Astrocyte of the hippocampus (primary cell): Measurements from ENCODE around the gene NET1.
A peak's percentile ranks its signal among the peaks of the same experiment; 100 is the strongest.
"Not testable (repeated sequence)": the region's sequence is repeated elsewhere in the genome, so short reads cannot be mapped to it uniquely, and the experiment has no call there.

Experiments
- DNase-seq: peaks from one replicate; pipeline ENCODE4 v3.0.0; 2011; ENCODE audit warnings: low read depth, low spot score

The NET1 gene

DNA sequence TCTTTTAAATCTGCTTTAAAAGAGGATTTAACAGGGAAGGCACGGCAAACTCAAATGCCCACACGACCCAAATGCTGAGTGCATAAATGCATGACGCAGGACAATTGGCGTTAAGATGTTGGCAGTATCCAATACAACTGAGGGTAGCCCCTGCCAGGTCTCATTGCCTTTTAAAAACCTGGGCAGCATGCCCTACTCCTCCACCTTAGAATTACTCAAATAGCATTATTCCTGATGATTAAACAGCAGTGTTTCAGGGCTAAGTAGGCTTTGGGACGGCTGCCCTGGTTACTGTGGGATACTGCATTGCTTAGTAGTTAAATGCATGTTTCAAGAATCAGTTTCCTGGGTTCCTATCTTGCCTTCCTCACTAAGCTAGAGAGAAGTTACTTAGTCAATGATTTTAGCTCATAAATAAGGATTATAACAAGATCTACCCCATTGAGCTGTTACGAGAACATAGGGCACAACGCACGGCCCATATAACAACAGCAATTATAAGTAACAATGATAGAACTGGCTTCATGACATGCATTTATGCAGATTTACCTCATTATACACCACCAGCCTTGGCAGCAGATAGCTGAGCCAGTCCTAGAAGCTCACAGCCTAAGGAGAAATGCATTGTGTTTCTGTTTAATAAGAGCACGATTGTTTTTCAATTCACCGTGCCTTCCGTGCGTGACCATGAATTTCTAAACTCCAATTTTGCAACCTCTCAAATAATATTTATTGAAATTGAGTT lies 15.6 kb upstream of the NET1 start:
- DNase-seq, result peak; percentile 85

DNA sequence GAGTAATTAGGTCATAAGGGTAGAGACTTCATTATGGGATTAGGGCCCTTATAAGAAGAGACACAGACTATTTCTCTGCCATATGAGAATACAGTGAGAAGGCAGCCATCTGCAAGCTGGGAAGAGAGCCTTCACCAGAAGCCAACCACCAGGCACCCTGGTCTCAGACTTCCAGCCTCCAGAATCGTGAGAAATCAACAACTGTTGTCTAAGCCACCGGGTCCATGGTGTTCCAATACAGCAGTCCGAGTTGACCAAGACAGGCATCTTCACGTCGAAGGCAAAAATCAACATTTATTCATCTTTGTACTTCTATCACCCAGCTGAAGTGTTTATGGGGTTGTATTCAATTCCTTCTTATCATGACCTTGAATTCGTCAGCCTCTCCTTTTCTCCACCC lies 13.0 kb upstream of the NET1 start:
- no peak for DNase-seq

DNA sequence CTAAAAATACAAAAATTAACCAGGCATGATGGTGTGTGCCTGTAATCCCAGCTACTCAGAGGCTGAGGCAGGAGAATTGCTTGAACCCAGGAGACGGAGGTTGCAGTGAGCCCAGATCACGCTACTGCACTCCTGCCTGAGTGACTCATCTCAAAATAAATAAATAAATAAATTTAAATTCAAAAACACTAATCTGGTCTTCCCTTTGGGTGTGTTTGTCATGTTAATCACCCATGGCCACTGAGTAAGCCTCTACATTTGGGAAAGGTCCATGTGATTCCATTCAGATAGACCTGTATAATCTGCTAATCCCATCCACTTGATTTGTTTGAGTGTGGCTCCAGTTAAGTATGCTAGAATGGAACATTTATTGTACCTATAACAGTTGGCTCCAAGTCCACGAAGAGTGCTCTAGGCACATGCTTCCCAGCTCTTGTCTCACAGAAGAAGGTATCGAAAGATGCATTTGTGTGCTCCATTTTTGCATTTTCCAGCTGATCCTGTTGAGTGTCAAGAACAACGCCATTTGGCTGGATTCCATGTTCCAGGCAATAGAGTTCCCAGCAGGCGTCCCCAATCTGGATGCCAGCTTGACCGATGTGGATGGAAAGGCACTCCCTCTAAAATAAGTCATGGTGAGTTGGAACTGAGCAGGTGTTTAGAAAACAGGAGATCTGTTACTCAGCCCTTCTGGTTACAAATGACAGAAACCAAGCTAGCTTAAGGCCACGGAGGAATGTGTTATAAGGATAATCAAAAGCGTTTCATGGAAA lies 11.7 kb upstream of the NET1 start:
- DNase-seq, result no peak

DNA sequence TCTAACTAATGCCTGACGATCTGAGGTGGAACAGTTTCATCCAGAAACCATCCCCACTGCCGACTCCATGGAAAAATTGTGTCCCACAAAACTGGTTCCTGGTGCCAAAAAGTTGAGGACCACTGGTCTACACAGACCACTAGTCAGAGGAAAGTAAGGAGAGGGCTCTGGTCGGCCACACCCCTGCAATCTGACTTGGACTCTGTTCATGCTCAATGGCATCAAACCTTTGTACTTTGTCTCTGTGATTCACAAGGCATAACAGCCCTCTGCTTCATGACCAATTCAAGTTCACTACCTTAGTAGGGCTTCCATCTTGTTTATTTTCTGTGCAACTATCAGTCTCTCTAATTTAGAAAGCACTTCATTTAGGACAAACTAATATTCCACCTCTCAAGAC lies 9.6 kb upstream of the NET1 start:
- no peak for DNase-seq

DNA sequence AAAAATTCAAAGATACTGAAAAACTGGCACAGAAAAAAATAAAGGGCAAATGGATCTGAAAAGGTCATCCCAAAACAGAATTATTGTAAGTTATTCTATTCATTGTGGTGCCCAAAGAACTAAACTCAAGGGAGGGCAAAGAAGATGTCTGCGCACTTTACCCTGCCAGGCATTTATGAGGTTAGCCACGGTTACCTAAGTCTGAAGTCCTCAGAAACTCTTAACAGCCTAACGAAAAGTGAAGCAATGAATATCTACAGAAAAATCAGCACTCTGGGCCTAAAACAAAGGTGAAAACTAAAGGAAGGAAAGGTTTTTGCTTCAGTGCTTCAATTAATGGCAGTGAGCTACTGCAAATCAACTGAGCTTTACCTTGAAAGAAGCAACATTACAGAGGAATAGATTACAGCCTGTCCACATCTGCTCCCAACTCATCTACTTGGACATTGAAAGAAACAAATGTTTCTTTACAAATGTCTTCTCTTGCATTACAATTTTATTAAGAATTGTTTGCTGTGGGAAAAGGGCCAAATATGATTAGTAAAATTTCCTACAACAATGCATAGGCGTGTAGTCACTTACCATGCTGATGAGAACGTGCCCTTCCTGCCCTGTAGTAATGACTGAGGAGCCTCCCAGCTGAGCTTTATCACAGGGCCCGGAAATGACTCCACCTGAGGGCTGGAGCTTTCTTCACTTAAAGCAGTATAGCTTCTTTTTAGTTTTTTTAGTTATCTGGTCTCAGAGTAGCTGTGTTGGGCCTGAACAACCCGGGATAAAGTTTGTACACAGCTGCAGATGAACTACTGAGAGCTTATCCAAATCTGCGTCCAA lies 7.9 kb upstream of the NET1 start, which contains the start of gene TUBAL3:
TSS of gene TUBAL3 (minus strand) at position 621 of the 834 bp plus-strand sequence. CDS start at position 585, 36 bp downstream.
- DNase-seq, result no peak

DNA sequence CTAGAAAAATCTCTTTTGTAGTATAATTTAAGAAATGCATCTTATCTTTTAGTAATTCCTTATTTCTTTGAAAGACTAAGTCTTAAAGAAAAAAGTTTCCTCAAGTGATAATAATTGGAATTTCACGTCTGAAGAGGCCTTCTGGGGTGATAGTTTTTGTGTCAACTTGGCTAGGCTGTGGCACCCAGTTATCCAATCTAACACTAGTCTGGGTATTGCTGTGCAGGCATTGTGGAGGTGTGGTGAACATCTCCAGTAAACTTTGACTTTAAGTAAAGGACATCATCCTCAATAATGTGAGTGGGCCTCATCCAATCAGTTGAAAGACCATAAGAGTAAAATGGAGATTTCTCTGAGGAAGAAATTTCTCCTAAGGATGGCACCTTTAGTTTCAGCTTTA lies 5.4 kb upstream of the NET1 start:
- DNase-seq, result no peak

DNA sequence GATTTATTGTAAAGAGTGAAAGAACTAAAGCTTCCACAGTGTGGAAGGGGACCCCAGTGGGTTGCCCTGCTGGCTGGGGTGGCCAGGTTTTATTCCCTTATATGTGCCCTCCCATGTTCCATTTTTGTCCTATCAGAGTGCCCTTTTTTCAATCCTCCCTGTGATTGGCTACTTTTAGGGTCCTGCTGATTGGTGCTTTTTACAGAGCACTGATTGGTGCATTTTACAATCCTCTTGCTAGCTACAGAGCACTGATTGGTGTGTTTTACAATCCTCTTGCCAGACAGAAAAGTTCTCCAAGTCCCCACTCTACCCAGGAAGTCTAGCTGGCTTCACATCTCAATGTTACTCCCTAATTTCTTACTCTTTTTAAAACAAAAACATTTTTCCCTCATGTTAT lies 1.6 kb upstream of the NET1 start:
- not testable (repeated sequence) for DNase-seq

DNA sequence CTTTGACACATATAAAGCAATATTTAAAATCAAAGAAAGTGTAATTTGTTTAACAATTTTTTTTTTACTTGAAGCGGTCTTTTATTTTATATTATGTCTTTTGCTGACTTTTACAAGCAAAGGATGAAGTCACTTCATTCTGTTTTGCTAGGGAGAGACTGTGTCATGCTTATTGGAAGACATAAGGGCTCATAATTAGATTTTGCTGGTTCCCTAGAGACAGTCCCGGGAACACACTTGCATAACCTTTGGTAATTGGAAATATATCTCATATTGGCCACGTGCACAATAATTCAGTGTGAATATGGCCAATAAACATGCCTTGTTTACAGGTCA lies 448 bp upstream of the NET1 start:
- DNase-seq, result no peak

DNA sequence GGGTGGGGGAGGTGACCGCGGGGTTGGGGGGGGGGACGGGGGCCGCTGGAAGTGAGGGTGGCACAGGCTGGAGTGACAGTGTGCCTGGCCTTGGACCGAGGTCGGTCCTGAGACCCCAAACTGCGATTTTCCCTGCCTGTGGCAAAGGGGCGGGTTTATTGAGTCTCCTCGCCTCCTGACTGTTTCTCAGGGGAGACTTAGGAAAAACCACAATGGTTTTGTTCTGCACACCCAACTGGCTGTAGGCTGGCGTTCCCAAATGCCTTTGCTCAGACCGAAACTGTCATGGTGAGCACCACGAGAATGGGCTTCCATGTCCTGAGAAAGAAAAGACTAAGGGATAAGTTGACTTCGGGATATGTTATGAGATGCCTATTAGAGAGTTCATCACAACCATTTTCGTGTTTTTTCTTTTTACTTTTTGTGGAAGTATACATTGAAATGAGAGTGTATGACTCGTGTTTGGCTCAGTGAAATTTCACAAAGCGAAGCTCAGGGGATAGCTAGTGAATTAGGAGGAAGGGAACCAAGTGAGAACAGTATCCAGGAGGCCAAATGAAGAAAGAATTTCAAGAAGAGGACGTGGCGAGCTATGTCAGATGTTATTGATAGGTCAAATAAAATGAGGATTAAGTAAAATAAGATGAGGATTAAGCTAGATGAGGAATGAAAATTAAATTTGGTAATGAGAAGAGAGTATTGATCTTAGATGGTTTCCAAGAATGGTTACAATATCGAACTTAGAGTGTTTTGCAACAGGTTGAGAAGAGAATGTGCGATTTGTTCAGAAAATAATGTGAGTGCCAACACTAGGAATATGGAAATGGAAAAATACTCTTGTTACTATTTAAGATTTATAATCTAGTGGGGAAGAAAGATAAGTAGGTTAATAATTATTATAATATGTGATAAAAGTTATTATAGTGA lies 918 bp downstream of the NET1 start:
- DNase-seq, result peak; percentile 62

DNA sequence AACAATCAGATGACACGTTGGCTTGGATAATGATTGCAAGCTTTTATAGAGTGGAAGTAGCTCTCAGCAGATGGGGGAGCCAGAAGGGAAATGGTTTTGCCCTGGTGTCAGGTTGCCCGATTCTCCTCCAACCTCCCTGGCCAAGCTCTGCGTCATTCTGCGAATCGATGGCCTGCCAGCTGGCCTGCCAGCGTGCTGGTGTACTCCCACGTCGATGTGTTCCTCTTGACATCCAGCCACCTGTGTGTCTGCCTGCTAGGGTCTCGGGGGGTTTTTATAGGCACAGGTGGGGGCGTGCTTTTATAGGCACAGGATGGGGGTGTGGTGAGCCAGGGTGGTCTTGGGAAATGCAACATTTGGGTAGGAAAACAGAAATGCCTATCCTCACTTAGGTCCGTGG lies 4.6 kb downstream of the NET1 start:
- DNase-seq, result no peak

DNA sequence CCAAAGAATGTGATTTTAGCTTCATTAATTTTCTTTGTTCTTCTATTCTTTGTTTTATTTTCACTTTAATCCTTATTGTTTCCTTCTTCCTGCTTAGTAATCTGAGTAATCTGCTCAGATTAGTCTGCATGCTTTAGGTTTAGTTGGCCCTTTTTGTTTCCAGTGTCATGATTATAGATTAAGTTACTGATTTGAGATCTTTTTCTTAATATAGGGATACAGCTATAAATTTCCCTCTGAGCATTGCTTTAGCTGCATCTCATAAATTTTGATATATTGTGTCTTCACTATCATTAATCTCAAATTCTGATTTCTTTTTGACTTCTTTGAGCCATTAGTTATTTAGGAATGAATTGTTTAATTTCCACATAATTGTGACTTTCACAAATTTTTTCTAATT lies 6.2 kb downstream of the NET1 start:
- DNase-seq, result no peak

DNA sequence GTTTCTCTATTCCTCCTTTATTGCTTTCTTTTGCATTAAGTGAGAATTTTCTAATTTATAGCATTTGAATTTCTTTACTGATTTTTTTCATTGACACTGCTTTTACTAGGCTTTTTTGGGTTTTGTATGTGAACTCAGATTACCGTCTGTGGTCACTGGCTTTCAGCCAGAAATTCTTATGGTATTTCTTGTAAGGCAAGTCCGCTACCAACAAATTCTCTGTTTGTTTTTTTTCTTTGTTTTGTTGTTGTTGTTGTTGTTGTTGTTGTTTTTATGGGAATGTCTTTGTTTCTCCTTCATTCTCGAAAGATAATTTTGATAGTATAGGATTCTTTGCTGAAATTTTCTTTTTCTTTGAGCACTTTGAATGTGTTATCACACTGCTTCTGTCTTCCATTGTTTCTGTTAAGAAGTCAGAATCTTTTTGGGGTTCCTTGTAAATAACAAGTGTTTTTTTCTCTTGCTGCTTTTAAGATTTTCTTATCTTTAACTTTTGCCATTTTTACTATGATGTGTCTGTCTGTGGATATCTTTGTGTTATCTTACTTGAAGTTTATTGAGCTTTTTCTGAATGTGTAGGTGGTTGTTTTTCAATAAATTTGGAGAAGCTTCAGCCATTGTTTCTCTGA lies 7.2 kb downstream of the NET1 start:
- DNase-seq, result peak; percentile 83

DNA sequence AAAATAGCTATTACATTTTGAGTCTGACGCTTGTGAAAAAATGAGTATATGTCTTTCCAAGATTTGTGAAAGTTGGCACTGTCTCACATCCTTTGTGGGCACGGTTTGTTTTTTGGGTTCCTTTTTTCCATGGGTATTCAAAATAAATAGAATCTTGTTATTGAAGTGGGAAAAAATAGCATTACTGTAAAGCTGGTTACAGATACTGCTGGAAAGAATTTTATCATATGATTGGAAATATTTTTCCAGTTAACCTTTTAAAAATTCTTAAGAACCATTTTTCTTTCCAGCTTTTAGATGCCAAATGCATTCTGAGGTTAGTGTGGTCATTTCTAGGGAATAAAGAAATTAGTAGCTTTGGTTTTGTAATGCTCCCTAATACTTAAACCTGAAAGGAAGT lies 11.4 kb downstream of the NET1 start:
- DNase-seq, result peak; percentile 26

DNA sequence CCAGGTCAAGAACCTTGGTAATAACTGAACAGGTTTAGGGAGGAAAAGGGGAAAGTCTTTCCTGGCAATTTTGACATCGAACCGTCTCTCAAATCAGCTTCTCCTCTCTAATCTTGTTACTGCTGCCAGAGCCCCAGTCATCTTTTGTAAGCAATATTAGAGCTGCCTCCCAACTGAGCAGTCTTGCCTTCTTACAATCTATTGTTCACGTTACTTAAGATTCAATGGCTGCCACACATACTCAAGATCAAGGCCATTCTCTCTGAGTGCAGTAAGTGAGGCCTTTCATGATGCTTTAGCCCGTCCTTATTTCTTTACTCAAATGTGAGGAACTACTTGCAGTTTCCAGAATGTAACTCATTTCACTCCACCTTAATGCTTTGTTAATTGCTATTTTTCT lies 12.4 kb downstream of the NET1 start:
- DNase-seq, result no peak

DNA sequence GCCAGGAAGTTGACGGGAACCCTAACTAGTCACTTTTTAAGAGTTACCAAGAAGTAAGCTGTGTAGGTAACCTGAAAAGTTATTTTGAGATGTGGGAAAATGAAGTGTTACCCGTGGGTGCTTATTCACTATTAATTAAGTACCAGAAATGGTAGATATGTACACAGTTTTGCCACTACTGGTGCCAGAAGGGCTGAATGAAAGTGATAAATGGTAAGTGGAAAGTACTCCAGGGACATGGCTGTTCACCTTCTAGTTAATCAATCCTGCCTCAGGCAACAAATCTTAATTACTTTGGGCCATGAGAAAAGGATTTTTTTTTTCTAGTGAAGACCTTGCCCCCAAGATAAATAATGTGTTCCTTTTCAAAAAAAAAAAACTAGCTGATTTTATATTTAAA lies 15.8 kb downstream of the NET1 start:
- DNase-seq, result no peak

DNA sequence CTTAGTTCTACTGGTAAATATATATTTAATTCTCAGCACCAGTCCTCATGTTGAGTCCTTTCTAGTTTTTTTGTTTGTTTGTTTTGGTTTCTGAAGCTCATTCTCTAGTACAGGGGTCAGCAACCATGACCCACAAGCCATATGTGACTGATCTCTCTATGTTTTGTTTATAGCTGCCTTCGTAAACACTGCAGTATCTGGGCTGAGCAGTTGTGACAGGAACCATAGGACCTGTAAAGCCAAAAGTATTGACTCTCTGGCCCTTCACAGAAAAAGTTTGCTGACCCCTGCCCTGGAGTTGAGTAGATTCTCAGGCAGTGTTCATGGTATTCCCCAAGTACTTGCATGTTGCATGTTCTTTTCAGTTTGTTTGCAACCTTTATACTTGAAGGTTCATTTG lies 20.8 kb downstream of the NET1 start:
- no peak for DNase-seq

DNA sequence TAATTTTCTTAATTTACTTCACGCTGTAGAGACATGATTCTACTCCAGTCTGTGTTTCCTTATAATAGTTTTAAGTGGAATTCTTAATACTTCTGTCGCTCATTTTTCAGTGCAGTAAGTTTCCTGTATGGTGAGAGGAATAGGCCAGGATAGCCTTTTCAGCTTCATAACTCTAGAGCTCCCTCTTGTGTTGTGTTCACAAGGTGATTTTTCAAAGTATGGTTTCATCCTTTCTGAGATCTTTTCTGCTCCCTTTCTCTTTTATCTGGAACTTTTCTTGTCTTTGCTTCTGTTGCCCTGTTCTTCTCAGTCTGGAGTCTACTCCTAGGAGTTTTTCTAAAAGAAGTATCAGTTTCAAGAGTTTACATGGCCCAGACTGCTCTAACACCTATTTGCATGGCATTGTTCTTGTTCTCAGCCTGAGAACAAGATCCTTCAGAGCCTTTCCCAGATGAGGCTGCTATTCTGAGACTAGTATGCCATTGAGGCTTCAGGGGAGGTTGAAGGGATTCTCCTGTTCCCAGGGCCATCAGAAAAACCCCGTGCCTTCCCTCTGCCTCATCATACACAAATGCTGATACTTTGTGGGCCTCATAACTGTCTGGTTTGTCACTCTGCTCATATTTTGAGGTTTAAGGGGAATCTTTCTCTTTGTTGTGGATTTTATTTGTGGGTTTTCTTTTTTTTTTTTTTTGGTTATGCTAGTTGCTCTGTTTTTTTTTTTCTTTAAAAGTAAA lies 21.8 kb downstream of the NET1 start:
- DNase-seq, result peak; percentile 76

DNA sequence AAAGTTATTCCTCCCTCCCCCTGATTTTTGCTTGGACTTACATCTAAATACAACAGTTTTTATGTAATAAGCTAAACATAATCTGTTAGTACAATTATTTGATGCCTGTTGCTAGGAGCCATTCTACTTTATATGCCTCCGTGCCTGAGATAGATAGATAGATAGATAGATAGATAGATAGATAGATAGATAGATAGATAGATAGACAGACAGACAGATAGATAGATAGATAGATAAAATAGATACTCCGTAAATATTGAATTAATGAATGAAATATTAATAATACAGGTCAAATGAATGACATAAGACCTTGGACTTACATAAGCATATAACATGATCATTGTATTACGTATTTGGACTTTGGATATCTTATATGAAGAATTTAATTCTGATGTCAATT lies 23.0 kb downstream of the NET1 start:
- no peak for DNase-seq

DNA sequence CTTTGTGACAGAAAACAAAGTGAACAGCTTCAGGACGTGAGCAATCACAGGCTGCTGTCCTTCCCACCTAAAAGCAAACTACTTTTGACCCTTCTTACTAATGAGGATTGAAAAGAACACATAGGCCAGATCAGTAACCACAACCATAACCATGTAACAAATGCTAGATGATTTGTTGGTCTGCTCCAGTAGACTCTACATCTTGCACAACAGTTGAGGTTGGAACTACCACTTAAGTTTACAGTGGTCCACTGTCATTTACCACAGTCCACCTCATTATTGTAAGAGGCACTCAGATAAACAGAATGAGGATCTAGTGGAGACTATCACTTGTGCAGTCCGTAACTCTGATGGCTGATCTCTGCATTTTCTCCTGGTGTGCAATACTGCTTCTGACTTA lies 27.8 kb downstream of the NET1 start:
- DNase-seq, result no peak

DNA sequence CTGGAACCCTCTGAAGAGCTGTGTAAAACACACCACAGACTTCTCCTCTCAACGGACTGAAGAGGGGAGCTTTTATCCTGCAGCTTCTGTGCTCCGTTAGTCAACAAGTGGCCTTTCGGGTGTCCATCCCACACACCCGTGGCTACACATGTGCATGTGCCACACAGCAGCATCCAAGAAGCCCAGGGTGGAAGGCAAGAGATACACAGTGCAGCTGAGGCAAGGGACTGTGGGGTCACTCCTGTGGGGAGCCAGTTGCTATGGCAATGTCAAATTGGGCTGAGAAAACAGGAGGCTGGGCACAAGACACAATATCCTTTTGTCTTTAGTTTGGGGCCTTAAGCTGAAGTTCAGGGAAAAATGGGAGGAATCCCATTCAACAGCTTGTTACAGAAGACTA lies 28.7 kb downstream of the NET1 start:
- no peak for DNase-seq
